Measurements from ENCODE around the gene TACSTD2. TPM values are rescaled to one million over a fixed set of nuclear protein-coding genes. Genes with fewer than 3 reads are reported as not detected.
"Not testable (repeated sequence)": the region's sequence is repeated elsewhere in the genome, so short reads cannot be mapped to it uniquely, and the experiment has no call there.

The TACSTD2 gene, protein sequence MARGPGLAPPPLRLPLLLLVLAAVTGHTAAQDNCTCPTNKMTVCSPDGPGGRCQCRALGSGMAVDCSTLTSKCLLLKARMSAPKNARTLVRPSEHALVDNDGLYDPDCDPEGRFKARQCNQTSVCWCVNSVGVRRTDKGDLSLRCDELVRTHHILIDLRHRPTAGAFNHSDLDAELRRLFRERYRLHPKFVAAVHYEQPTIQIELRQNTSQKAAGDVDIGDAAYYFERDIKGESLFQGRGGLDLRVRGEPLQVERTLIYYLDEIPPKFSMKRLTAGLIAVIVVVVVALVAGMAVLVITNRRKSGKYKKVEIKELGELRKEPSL
- total RNA-seq = not detected

- Mint-ChIP-seq H3K27me3 (peaks cover 74% of the 10 kb centered on the region), H3K36me3 (ENCODE audit: low read depth) (no peaks in the 10 kb centered on the region), H3K4me1 (peaks cover 36% of the 10 kb centered on the region), H3K9me3 (no peaks in the 10 kb centered on the region), H3K27ac (no peak within 1 kb of the TSS), H3K4me3 (peak within 1 kb of the TSS; percentile 43)
- CTCF ChIA-PET = interaction anchor here (0.6 kb wide), 1 partner anchor 12 kb away, joined by 3 read pairs; no protein-coding TSS in a partner anchor
- no peak for DNase-seq
- POLR2A ChIA-PET = no interaction called here
These were observed at the start of gene TACSTD2 for GRCh38 chr1:58576727-58577653. TACSTD2 (minus strand) TSS chr1:58577252; CDS start chr1:58577156, 96 bp downstream.

DNA sequence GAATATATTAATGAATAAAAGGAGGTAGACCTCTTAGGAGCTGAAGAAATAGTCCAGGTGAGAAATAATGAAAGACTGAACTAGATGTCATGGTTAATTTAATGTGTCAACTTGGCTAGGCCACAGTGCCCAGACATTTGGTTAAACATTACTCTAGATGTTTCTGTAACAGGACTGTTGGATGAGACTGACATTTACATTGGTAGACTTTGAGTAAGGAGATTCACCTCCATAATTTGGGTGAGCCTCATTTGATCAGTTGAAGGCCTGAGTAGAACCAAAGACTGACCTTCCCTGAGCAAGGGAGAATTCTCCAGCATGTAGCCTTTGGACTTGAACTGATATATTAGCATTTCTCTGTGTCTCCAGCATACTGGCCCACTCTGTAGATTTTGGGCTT lies 49.2 kb upstream of the TACSTD2 start:
- Mint-ChIP-seq H3K9me3 (no peaks in the 10 kb centered on the region), H3K27me3 (peaks cover 6% of the 10 kb centered on the region), H3K36me3 (ENCODE audit: low read depth) (no peaks in the 10 kb centered on the region), H3K4me3 (no peak overlapping the region), H3K27ac (no peak overlapping the region), H3K4me1 (peaks cover 4% of the 10 kb centered on the region)
- CTCF ChIA-PET = no interaction called here
- POLR2A ChIA-PET = no interaction called here
- DNase-seq = no peak

DNA sequence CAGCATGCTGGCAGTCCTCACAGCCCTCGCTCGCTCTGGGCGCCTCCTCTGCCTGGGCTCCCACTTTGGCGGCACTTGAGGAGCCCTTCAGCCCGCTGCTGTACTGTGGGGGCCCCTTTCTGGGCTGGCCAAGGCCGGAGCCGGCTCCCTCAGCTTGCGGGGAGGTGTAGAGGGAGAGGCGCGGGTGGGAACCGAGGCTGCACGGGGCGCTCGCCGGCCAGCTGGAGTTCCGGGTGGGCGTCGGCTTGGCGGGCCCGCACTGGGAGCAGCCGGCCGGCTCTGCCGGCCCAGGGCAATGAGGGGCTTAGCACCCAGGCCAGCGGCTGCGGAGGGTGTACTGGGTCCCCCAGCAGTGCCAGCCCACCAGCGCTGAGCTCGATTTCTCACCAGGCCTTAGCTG lies 46.2 kb upstream of the TACSTD2 start:
- H3K27me3 Mint-ChIP-seq; H3K27ac Mint-ChIP-seq; POLR2A ChIA-PET; H3K36me3 Mint-ChIP-seq (ENCODE audit: low read depth); H3K9me3 Mint-ChIP-seq; H3K4me3 Mint-ChIP-seq; CTCF ChIA-PET; DNase-seq: not testable (repeated sequence)
- H3K4me1 Mint-ChIP-seq = peaks cover 21% of the 10 kb centered on the region

GRCh38 chr1:58622571-58622970 lies 45.5 kb upstream of the TACSTD2 start:
- Mint-ChIP-seq H3K9me3 (no peaks in the 10 kb centered on the region), H3K27me3 (peaks cover 4% of the 10 kb centered on the region), H3K27ac (no peak overlapping the region), H3K4me3 (no peak overlapping the region), H3K4me1 (peaks cover 25% of the 10 kb centered on the region), H3K36me3 (ENCODE audit: low read depth) (no peaks in the 10 kb centered on the region)
- no peak for DNase-seq
- ChIA-PET POLR2A (no interaction called here), CTCF (no interaction called here)

DNA sequence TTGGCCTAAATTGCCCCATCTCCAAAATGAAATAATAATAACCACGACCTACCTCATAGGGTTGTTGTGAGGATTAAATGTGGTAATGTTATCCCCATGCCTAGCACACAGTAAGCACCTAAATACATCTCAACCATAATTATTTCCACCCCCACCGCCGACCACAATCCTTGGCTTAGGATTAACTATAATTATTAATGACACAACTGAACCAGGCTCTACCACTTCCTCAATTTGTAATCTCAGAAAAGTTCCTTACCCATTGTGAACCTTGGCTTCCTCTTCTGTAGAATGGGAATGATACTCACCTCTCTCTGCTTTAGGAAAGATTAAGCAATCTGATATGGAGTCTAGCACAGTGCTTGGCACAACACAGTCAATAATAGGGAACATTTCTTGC lies 44.3 kb upstream of the TACSTD2 start:
- H3K27ac Mint-ChIP-seq = no peak overlapping the region
- ChIA-PET POLR2A (no interaction called here), CTCF (no interaction called here)
- peaks cover 13% of the 10 kb centered on the region for H3K27me3 Mint-ChIP-seq
- no peaks in the 10 kb centered on the region for H3K36me3 Mint-ChIP-seq (ENCODE audit: low read depth)
- no peaks in the 10 kb centered on the region for H3K9me3 Mint-ChIP-seq
- H3K4me3 Mint-ChIP-seq = no peak overlapping the region
- H3K4me1 Mint-ChIP-seq = peaks cover 25% of the 10 kb centered on the region
- DNase-seq = no peak

DNA sequence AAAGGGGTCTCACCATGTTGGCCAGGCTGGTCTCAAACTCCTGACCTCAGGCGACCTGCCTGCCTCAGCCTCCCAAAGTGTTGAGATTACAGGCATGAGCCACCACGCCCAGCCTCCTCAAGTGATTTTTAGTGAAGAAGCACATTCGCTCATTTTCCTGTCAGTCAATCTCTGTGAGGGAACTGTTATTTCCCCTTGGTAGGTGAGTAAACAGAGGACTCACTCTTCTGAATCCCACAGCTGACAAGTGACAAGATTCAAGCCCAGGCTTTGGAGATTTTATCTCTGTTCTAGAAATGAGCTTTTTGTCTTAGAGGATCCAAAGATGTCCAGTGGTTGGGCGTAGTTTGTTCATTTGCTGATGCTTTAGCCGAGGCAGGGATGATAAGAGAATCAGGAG lies 43.9 kb upstream of the TACSTD2 start:
- CTCF ChIA-PET = no interaction called here
- DNase-seq = no peak
- Mint-ChIP-seq H3K4me3 (no peak overlapping the region), H3K4me1 (peaks cover 25% of the 10 kb centered on the region), H3K27me3 (peaks cover 16% of the 10 kb centered on the region), H3K36me3 (ENCODE audit: low read depth) (no peaks in the 10 kb centered on the region), H3K27ac (no peak overlapping the region), H3K9me3 (no peaks in the 10 kb centered on the region)
- POLR2A ChIA-PET = no interaction called here

- DNase-seq = no peak
- no peaks in the 10 kb centered on the region for H3K36me3 Mint-ChIP-seq (ENCODE audit: low read depth)
- ChIA-PET CTCF (no interaction called here), POLR2A (no interaction called here)
- H3K27ac Mint-ChIP-seq = peak overlapping the region; percentile 47
- H3K4me3 Mint-ChIP-seq = no peak overlapping the region
- H3K27me3 Mint-ChIP-seq = peaks cover 19% of the 10 kb centered on the region
- H3K9me3 Mint-ChIP-seq = no peaks in the 10 kb centered on the region
- H3K4me1 Mint-ChIP-seq = peaks cover 25% of the 10 kb centered on the region
These were observed 43.2 kb upstream of the TACSTD2 start for GRCh38 chr1:58620259-58620658.

DNA sequence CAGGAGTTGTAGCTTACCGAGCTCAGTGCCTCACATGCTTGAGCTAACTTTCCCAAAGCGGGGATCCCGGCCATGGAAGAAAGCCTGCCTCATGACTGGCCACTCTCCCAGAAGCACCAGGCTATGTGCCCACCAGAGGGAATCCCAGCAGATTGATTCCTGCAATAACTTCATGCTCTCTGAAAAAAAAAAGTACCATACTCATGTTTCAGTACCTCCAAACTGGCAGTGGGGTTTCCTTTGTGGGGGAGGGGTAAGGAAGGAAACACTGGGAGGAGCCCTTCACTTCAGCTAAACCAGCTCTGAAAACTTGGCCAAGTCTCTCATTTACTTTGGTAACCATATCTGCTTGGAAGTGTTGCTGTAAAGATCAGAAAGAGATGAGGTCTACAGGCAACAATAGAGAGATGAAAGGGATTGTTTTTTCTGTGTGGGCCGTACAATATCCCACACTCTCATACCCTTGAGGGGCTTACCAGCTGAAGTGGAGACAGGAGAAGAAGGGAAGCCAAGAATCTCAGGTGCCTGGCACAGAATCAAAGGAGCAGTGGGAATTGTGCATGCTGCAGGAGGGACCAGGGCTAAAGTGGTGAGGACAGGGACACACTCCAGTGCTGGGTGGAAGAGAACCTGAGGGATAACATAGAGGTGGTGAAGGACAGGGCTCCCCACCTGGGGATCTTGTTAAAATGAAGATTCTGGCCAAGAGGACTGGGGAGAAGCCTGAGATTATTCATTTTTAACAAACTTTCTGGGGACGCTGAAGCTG lies 42.4 kb upstream of the TACSTD2 start:
- Mint-ChIP-seq H3K27me3 (peaks cover 19% of the 10 kb centered on the region), H3K36me3 (ENCODE audit: low read depth) (no peaks in the 10 kb centered on the region), H3K27ac (no peak overlapping the region), H3K4me3 (no peak overlapping the region), H3K4me1 (peaks cover 24% of the 10 kb centered on the region), H3K9me3 (no peaks in the 10 kb centered on the region)
- DNase-seq = no peak
- POLR2A ChIA-PET = no interaction called here
- CTCF ChIA-PET = interaction anchor here (0.6 kb wide), 1 partner anchor 1071 kb away, joined by 3 read pairs; no protein-coding TSS in a partner anchor

- Mint-ChIP-seq H3K27me3 (peaks cover 21% of the 10 kb centered on the region), H3K9me3 (no peaks in the 10 kb centered on the region), H3K27ac (no peak overlapping the region), H3K4me3 (no peak overlapping the region), H3K4me1 (peaks cover 21% of the 10 kb centered on the region), H3K36me3 (ENCODE audit: low read depth) (no peaks in the 10 kb centered on the region)
- CTCF ChIA-PET = no interaction called here
- POLR2A ChIA-PET = no interaction called here
- peak; percentile 10 for DNase-seq
These were observed 41.3 kb upstream of the TACSTD2 start for GRCh38 chr1:58618303-58618702.

GRCh38 chr1:58611861-58612385 lies 34.9 kb upstream of the TACSTD2 start:
- DNase-seq = no peak
- no peaks in the 10 kb centered on the region for H3K36me3 Mint-ChIP-seq (ENCODE audit: low read depth)
- no peak overlapping the region for H3K27ac Mint-ChIP-seq
- ChIA-PET CTCF (no interaction called here), POLR2A (no interaction called here)
- H3K4me1 Mint-ChIP-seq = no peaks in the 10 kb centered on the region
- H3K4me3 Mint-ChIP-seq = no peak overlapping the region
- no peaks in the 10 kb centered on the region for H3K9me3 Mint-ChIP-seq
- H3K27me3 Mint-ChIP-seq = peaks cover 35% of the 10 kb centered on the region

- peaks cover 29% of the 10 kb centered on the region for H3K27me3 Mint-ChIP-seq
- H3K9me3 Mint-ChIP-seq = peaks cover 2% of the 10 kb centered on the region
- POLR2A ChIA-PET = no interaction called here
- H3K4me3 Mint-ChIP-seq = no peak overlapping the region
- DNase-seq = no peak
- no peak overlapping the region for H3K27ac Mint-ChIP-seq
- no peaks in the 10 kb centered on the region for H3K36me3 Mint-ChIP-seq (ENCODE audit: low read depth)
- CTCF ChIA-PET = no interaction called here
- H3K4me1 Mint-ChIP-seq = no peaks in the 10 kb centered on the region
These were observed 31.9 kb upstream of the TACSTD2 start for GRCh38 chr1:58608945-58609344.

GRCh38 chr1:58608297-58608696 lies 31.2 kb upstream of the TACSTD2 start:
- ChIA-PET CTCF (no interaction called here), POLR2A (no interaction called here)
- H3K4me1 Mint-ChIP-seq = no peaks in the 10 kb centered on the region
- H3K9me3 Mint-ChIP-seq = peaks cover 2% of the 10 kb centered on the region
- peaks cover 34% of the 10 kb centered on the region for H3K27me3 Mint-ChIP-seq
- no peak overlapping the region for H3K27ac Mint-ChIP-seq
- H3K36me3 Mint-ChIP-seq (ENCODE audit: low read depth) = no peaks in the 10 kb centered on the region
- DNase-seq = no peak
- H3K4me3 Mint-ChIP-seq = no peak overlapping the region

GRCh38 chr1:58607391-58607790 lies 30.3 kb upstream of the TACSTD2 start:
- ChIA-PET POLR2A (no interaction called here), CTCF (no interaction called here)
- no peak overlapping the region for H3K27ac Mint-ChIP-seq
- no peaks in the 10 kb centered on the region for H3K4me1 Mint-ChIP-seq
- no peak for DNase-seq
- H3K27me3 Mint-ChIP-seq = peaks cover 40% of the 10 kb centered on the region
- H3K36me3 Mint-ChIP-seq (ENCODE audit: low read depth) = no peaks in the 10 kb centered on the region
- no peak overlapping the region for H3K4me3 Mint-ChIP-seq
- peaks cover 2% of the 10 kb centered on the region for H3K9me3 Mint-ChIP-seq

Measured in activated CD4-positive, alpha-beta T cell treated with anti-CD3 and anti-CD28 coated beads, Interleukin-2, amount 10 ng/mL, durations not matched to agents 7 days and 5 days (primary cell).